ENCODE results near the gene ALPL.

Gene ALPL

GRCh38 chr1:21601278-21602048 is 92.2 kb downstream of the ALPL start:
- Histone ChIP-seq H3K4me2 (ENCODE audit: low read length) (no peak overlapping the region), H2BK120ac (ENCODE audit: insufficient read depth, low read length, poor library complexity) (no peak overlapping the region), H3K18ac (ENCODE audit: low read length) (no peak overlapping the region), H3K79me1 (ENCODE audit: low read length) (no peaks in the 10 kb centered on the region), H3K9me3 (ENCODE audit: insufficient read depth, low read depth, low read length) (peaks cover 2% of the 10 kb centered on the region), H4K8ac (ENCODE audit: low read depth, low read length) (no peak overlapping the region), H3K79me2 (ENCODE audit: control insufficient read depth, insufficient read depth, low read length, poor library complexity) (no peaks in the 10 kb centered on the region), H3K14ac (ENCODE audit: low read length) (no peak overlapping the region), H2BK12ac (ENCODE audit: low read length) (no peak overlapping the region), H4K91ac (ENCODE audit: low read depth, low read length) (no peak overlapping the region), H3K36me3 (ENCODE audit: control insufficient read depth in 1 of 2, insufficient read depth in 2 of 2, low read length in 2 of 2) (no peaks in the 10 kb centered on the region), H3K4me1 (ENCODE audit: control insufficient read depth in 1 of 2, insufficient read depth in 2 of 2, low read length in 2 of 2) (no peaks in the 10 kb centered on the region), H2AFZ (ENCODE audit: insufficient read depth, low read length, poor library complexity) (no peak overlapping the region), H2BK5ac (ENCODE audit: low read depth, low read length, poor library complexity) (no peak overlapping the region), H3K23ac (ENCODE audit: low read length) (no peak overlapping the region), H3K27me3 (ENCODE audit: insufficient read depth, low read length) (no peaks in the 10 kb centered on the region), H4K12ac (ENCODE audit: low read depth, low read length) (no peak overlapping the region), H3K27ac (ENCODE audit: low read depth, low read length) (no peak overlapping the region), H3K4me3 (ENCODE audit: low read depth, low read length) (no peak overlapping the region), H3K4ac (ENCODE audit: low read depth, low read length) (no peak overlapping the region), H2AK5ac (ENCODE audit: low read length) (no peak overlapping the region), H3K9ac (ENCODE audit: low read length) (no peak overlapping the region)
- no peak for DNase-seq
- no CpG with 5 or more reads among the region's 30 CpGs for WGBS (ENCODE audit: extremely low coverage, insufficient coverage, insufficient read length)

GRCh38 chr1:21603177-21604138 is 94.2 kb downstream of the ALPL start:
- H4K8ac ChIP-seq (ENCODE audit: low read depth, low read length), result no peak overlapping the region
- peaks cover 0 to 7% of the 10 kb centered on the region in 2 experiments for H3K4me1 ChIP-seq (ENCODE audit: control insufficient read depth in 1 of 2, insufficient read depth in 2 of 2, low read length in 2 of 2)
- H2BK120ac ChIP-seq (ENCODE audit: insufficient read depth, low read length, poor library complexity), result no peak overlapping the region
- H3K4me2 ChIP-seq (ENCODE audit: low read length), result no peak overlapping the region
- no peak overlapping the region for H4K91ac ChIP-seq (ENCODE audit: low read depth, low read length)
- WGBS (ENCODE audit: extremely low coverage, insufficient coverage, insufficient read length), result no CpG with 5 or more reads among the region's 39 CpGs
- H3K79me1 ChIP-seq (ENCODE audit: low read length), result no peaks in the 10 kb centered on the region
- no peaks in the 10 kb centered on the region for H3K79me2 ChIP-seq (ENCODE audit: control insufficient read depth, insufficient read depth, low read length, poor library complexity)
- H2BK5ac ChIP-seq (ENCODE audit: low read depth, low read length, poor library complexity), result no peak overlapping the region
- peaks cover 2% of the 10 kb centered on the region for H3K9me3 ChIP-seq (ENCODE audit: insufficient read depth, low read depth, low read length)
- no peak overlapping the region for H2BK12ac ChIP-seq (ENCODE audit: low read length)
- no peak overlapping the region for H2AFZ ChIP-seq (ENCODE audit: insufficient read depth, low read length, poor library complexity)
- no peak overlapping the region for H3K9ac ChIP-seq (ENCODE audit: low read length)
- H3K18ac ChIP-seq (ENCODE audit: low read length), result no peak overlapping the region
- no peak overlapping the region for H3K4ac ChIP-seq (ENCODE audit: low read depth, low read length)
- H4K12ac ChIP-seq (ENCODE audit: low read depth, low read length), result no peak overlapping the region
- H3K36me3 ChIP-seq (ENCODE audit: control insufficient read depth in 1 of 2, insufficient read depth in 2 of 2, low read length in 2 of 2), result no peaks in the 10 kb centered on the region
- H3K14ac ChIP-seq (ENCODE audit: low read length), result no peak overlapping the region
- H2AK5ac ChIP-seq (ENCODE audit: low read length), result no peak overlapping the region
- H3K27ac ChIP-seq (ENCODE audit: low read depth, low read length), result no peak overlapping the region
- DNase-seq, result no peak
- H3K23ac ChIP-seq (ENCODE audit: low read length), result no peak overlapping the region
- no peaks in the 10 kb centered on the region for H3K27me3 ChIP-seq (ENCODE audit: insufficient read depth, low read length)
- H3K4me3 ChIP-seq (ENCODE audit: low read depth, low read length), result no peak overlapping the region

GRCh38 chr1:21604208-21604957 is 95.2 kb downstream of the ALPL start:
- Histone ChIP-seq H3K4me1 (ENCODE audit: control insufficient read depth in 1 of 2, insufficient read depth in 2 of 2, low read length in 2 of 2) (peaks cover 0 to 7% of the 10 kb centered on the region in 2 experiments), H3K23ac (ENCODE audit: low read length) (no peak overlapping the region), H2BK5ac (ENCODE audit: low read depth, low read length, poor library complexity) (no peak overlapping the region), H3K27ac (ENCODE audit: low read depth, low read length) (no peak overlapping the region), H2BK120ac (ENCODE audit: insufficient read depth, low read length, poor library complexity) (no peak overlapping the region), H4K8ac (ENCODE audit: low read depth, low read length) (no peak overlapping the region), H3K9ac (ENCODE audit: low read length) (no peak overlapping the region), H3K4ac (ENCODE audit: low read depth, low read length) (no peak overlapping the region), H3K9me3 (ENCODE audit: insufficient read depth, low read depth, low read length) (peaks cover 2% of the 10 kb centered on the region), H3K27me3 (ENCODE audit: insufficient read depth, low read length) (no peaks in the 10 kb centered on the region), H3K79me2 (ENCODE audit: control insufficient read depth, insufficient read depth, low read length, poor library complexity) (no peaks in the 10 kb centered on the region), H3K4me3 (ENCODE audit: low read depth, low read length) (no peak overlapping the region), H4K91ac (ENCODE audit: low read depth, low read length) (no peak overlapping the region), H3K14ac (ENCODE audit: low read length) (no peak overlapping the region), H4K12ac (ENCODE audit: low read depth, low read length) (no peak overlapping the region), H2AK5ac (ENCODE audit: low read length) (no peak overlapping the region), H3K18ac (ENCODE audit: low read length) (no peak overlapping the region), H3K36me3 (ENCODE audit: control insufficient read depth in 1 of 2, insufficient read depth in 2 of 2, low read length in 2 of 2) (no peaks in the 10 kb centered on the region), H3K4me2 (ENCODE audit: low read length) (no peak overlapping the region), H2AFZ (ENCODE audit: insufficient read depth, low read length, poor library complexity) (no peak overlapping the region), H2BK12ac (ENCODE audit: low read length) (no peak overlapping the region), H3K79me1 (ENCODE audit: low read length) (no peaks in the 10 kb centered on the region)
- DNase-seq, result no peak
- WGBS (ENCODE audit: extremely low coverage, insufficient coverage, insufficient read length), result 100% methylated on average over 1 of the region's 12 CpGs

GRCh38 chr1:21605012-21605715 is 95.9 kb downstream of the ALPL start:
- Histone ChIP-seq H4K91ac (ENCODE audit: low read depth, low read length) (no peak overlapping the region), H3K4me1 (ENCODE audit: control insufficient read depth in 1 of 2, insufficient read depth in 2 of 2, low read length in 2 of 2) (peaks cover 0 to 7% of the 10 kb centered on the region in 2 experiments), H4K8ac (ENCODE audit: low read depth, low read length) (no peak overlapping the region), H2BK5ac (ENCODE audit: low read depth, low read length, poor library complexity) (no peak overlapping the region), H3K9me3 (ENCODE audit: insufficient read depth, low read depth, low read length) (peaks cover 2% of the 10 kb centered on the region), H3K79me1 (ENCODE audit: low read length) (no peaks in the 10 kb centered on the region), H3K4ac (ENCODE audit: low read depth, low read length) (no peak overlapping the region), H3K4me2 (ENCODE audit: low read length) (no peak overlapping the region), H4K12ac (ENCODE audit: low read depth, low read length) (no peak overlapping the region), H2AFZ (ENCODE audit: insufficient read depth, low read length, poor library complexity) (no peak overlapping the region), H3K27ac (ENCODE audit: low read depth, low read length) (no peak overlapping the region), H3K23ac (ENCODE audit: low read length) (no peak overlapping the region), H2BK12ac (ENCODE audit: low read length) (no peak overlapping the region), H3K9ac (ENCODE audit: low read length) (no peak overlapping the region), H3K18ac (ENCODE audit: low read length) (no peak overlapping the region), H3K4me3 (ENCODE audit: low read depth, low read length) (no peak overlapping the region), H3K79me2 (ENCODE audit: control insufficient read depth, insufficient read depth, low read length, poor library complexity) (no peaks in the 10 kb centered on the region), H3K14ac (ENCODE audit: low read length) (no peak overlapping the region), H2AK5ac (ENCODE audit: low read length) (no peak overlapping the region), H3K27me3 (ENCODE audit: insufficient read depth, low read length) (no peaks in the 10 kb centered on the region), H3K36me3 (ENCODE audit: control insufficient read depth in 1 of 2, insufficient read depth in 2 of 2, low read length in 2 of 2) (no peaks in the 10 kb centered on the region), H2BK120ac (ENCODE audit: insufficient read depth, low read length, poor library complexity) (no peak overlapping the region)
- no CpG with 5 or more reads among the region's 7 CpGs for WGBS (ENCODE audit: extremely low coverage, insufficient coverage, insufficient read length)
- DNase-seq, result no peak
